Endothelial cell of umbilical vein (primary cell): ENCODE results near the gene SOX5. TPM values are rescaled to one million over a fixed set of nuclear protein-coding genes. Genes with fewer than 3 reads are reported as not detected.

ENCODE experiments used
- BruUV-seq: library from RNA; stranded (reverse); fragments of 400-500 nt; replicated peaks from 2 replicates; lab custom pipeline; 2021; lab: Mats Ljungman, UMichigan
- CTCF ChIA-PET: fragments of 300-600, 350-600 bp; sonication (Branson Sonifier 250); formaldehyde crosslinking; loops from one replicate; lab custom pipeline; 2021; ENCODE audit warnings: antibody characterized with exemption, inconsistent platforms; lab: Charles Lee
- POLR2A ChIA-PET: fragments of 300-600, 350-600 bp; sonication (Branson Sonifier 250); formaldehyde crosslinking; loops from one replicate; lab custom pipeline; 2021; ENCODE audit warnings: antibody characterized with exemption, inconsistent platforms; lab: Charles Lee
- DNase-seq: peaks from one replicate; pipeline ENCODE4 v3.0.0-alpha.2; 2011; ENCODE audit warnings: low read depth, low spot score
- FAIRE-seq: peaks from 2 replicates; lab custom pipeline; 2011; peaks lifted over from hg19 to GRCh38; lab: Jason Lieb, UNC
- H2AFZ ChIP-seq: 2 replicates; pipeline ENCODE4 v1.6.0; 2012; ENCODE audit warnings: low read depth, low read length, control low read depth, inconsistent platforms
- H3K27ac ChIP-seq: 2 replicates; pipeline ENCODE4 v1.5.1; 2011; ENCODE audit warnings: low read depth, mild to moderate bottlenecking, control low read depth, low read length, moderate library complexity; ENCODE audit not compliant: insufficient read depth
- H3K27me3 ChIP-seq, 2 experiments: 2 replicates each; pipeline versions ENCODE4 v1.6.0 to v1.6.1; 2011; ENCODE audit warnings: low read length in 2 of 2, mixed read lengths in 1 of 2; ENCODE audit not compliant: control insufficient read depth in 2 of 2, insufficient read depth in 2 of 2
- H3K36me3 ChIP-seq, 2 experiments: 2 replicates in 1 of 2; 3 replicates in 1 of 2; pipeline ENCODE4 v1.5.1; 2011; ENCODE audit warnings: low read length in 2 of 2, mild to moderate bottlenecking in 1 of 2, moderate library complexity in 1 of 2; ENCODE audit not compliant: control insufficient read depth in 2 of 2, insufficient read depth in 2 of 2; ENCODE audit errors: extremely low read depth in 1 of 2
- H3K4me1 ChIP-seq: 3 replicates; pipeline ENCODE4 v1.5.1; 2011; ENCODE audit warnings: mild to moderate bottlenecking, low read length; ENCODE audit not compliant: control insufficient read depth, insufficient read depth; ENCODE audit errors: extremely low read depth
- H3K4me2 ChIP-seq: 2 replicates; pipeline ENCODE4 v1.6.1; 2011; ENCODE audit warnings: low read length, control low read depth, mixed read lengths; ENCODE audit not compliant: insufficient read depth
- H3K4me3 ChIP-seq, 3 experiments: fragments of 200-600 bp in 1 of 3; sonication (generic), shearing (Covaris generic) in 1 of 3; replicated peaks in 1 of 3; 2 replicates each; pipeline ENCODE4 v1.5.1; 2011 to 2016; ENCODE audit warnings: control low read depth in 3 of 3, low read length in 3 of 3, mild to moderate bottlenecking in 2 of 3, inconsistent platforms in 1 of 3, low read depth in 1 of 3, moderate library complexity in 1 of 3; ENCODE audit not compliant: insufficient read depth in 1 of 3
- H3K79me2 ChIP-seq: 2 replicates; pipeline ENCODE4 v1.6.0; 2012; ENCODE audit warnings: low read length, inconsistent platforms; ENCODE audit not compliant: control insufficient read depth, insufficient read depth
- H3K9ac ChIP-seq: replicated peaks from 2 replicates; pipeline ENCODE3; 2011; ENCODE audit warnings: low read length, control low read depth; ENCODE audit not compliant: insufficient read depth; ENCODE audit errors: extremely low read depth
- H3K9me1 ChIP-seq: replicated peaks from 3 replicates; pipeline ENCODE4 v1.6.0; 2011; ENCODE audit warnings: mild to moderate bottlenecking, low read length; ENCODE audit not compliant: control insufficient read depth, insufficient read depth; ENCODE audit errors: extremely low read depth
- H3K9me3 ChIP-seq: replicated peaks from 2 replicates; pipeline ENCODE4 v1.5.1; 2012; ENCODE audit warnings: low read length, inconsistent platforms; ENCODE audit not compliant: control insufficient read depth, insufficient read depth
- H4K20me1 ChIP-seq: replicated peaks from 2 replicates; pipeline ENCODE3; 2011; ENCODE audit warnings: mild to moderate bottlenecking, low read length; ENCODE audit not compliant: control insufficient read depth, insufficient read depth; ENCODE audit errors: extremely low read depth
- EZH2 ChIP-seq: IDR thresholded peaks from 2 replicates; pipeline ENCODE4 v1.6.1; 2012; ENCODE audit warnings: borderline replicate concordance, low read depth, mild to moderate bottlenecking, moderate library complexity, low read length, inconsistent platforms; ENCODE audit not compliant: severe bottlenecking
- FOS ChIP-seq: IDR thresholded peaks from 2 replicates; pipeline ENCODE4 v1.6.1; 2011; ENCODE audit warnings: mild to moderate bottlenecking, low read length, moderate library complexity, borderline replicate concordance; ENCODE audit not compliant: insufficient read depth
- GATA2 ChIP-seq: IDR thresholded peaks from 2 replicates; pipeline ENCODE4 v1.7.0; 2011; ENCODE audit warnings: low read depth, mild to moderate bottlenecking, moderate library complexity, mixed read lengths, low read length; ENCODE audit not compliant: insufficient read length, insufficient read depth
- JUN ChIP-seq: IDR thresholded peaks from 2 replicates; pipeline ENCODE4 v1.6.1; 2011; ENCODE audit warnings: borderline replicate concordance, low read depth; ENCODE audit not compliant: insufficient read length, insufficient read depth
- MYC ChIP-seq: IDR thresholded peaks from one replicate; pipeline ENCODE4 v1.6.1; 2011; ENCODE audit warnings: mild to moderate bottlenecking, low read depth, low read length
- POLR2A ChIP-seq: IDR thresholded peaks from 2 replicates; pipeline ENCODE4 v1.6.1; 2012; ENCODE audit warnings: low read depth, mild to moderate bottlenecking, control low read depth, low read length
- POLR2AphosphoS5 ChIP-seq: IDR thresholded peaks from 2 replicates; pipeline ENCODE4 v1.6.1; 2012; ENCODE audit warnings: low read depth, mild to moderate bottlenecking, control low read depth, low read length, moderate library complexity; ENCODE audit not compliant: insufficient read depth
- dilution Hi-C: fragments of 300-500 bp; cut with MboI; formaldehyde crosslinking; loops from one replicate; pipeline ENCODE4 v1.15.0; 2019; ENCODE audit warnings: low sequenced_read_pairs; ENCODE audit not compliant: extremely low pct_ligation_motif_present
- intact Hi-C: fragments of 100-400 bp; cut with micrococcal nuclease; formaldehyde crosslinking; loops from one replicate; pipeline ENCODE4 v1.10.0; 2022
- polyA plus RNA-seq, 4 experiments: library from polyadenylated mRNA; depleted of rRNA in 3 of 4; stranded (reverse) in 3 of 4; unstranded in 1 of 4; fragments of >200 nt; gene quantifications; 2 replicates each; pipeline versions ENCODE4 v1.2.1 to v1.2.3, GENCODE V29; 2011 to 2012; ENCODE audit warnings: missing spikeins in 1 of 4
- total RNA-seq: library from RNA; stranded (reverse); gene quantifications from 2 replicates; pipeline ENCODE4 v1.2.3, GENCODE V29; 2021
- TF ChIP-seq, protein P1 (sequence below), 2 donors: IDR thresholded peaks; 1 replicate in 1 of 2; 2 replicates in 1 of 2; pipeline ENCODE4 v1.5.1; 2011; ENCODE audit warnings: low read length in 2 of 2, mild to moderate bottlenecking in 2 of 2, moderate library complexity in 2 of 2, control low read depth in 1 of 2, inconsistent platforms in 1 of 2, low read depth in 1 of 2; ENCODE audit not compliant: insufficient read depth in 1 of 2; ENCODE audit errors: extremely low read depth in 1 of 2
- TF ChIP-seq, protein P2 (sequence below): IDR thresholded peaks from 2 replicates; pipeline ENCODE4 v1.6.1; 2011; ENCODE audit not compliant: insufficient read depth, insufficient read length

The SOX5 gene
- total and polyA plus RNA-seq, 2 donors (not counting 3 experiments of a cell fraction or from before 2014, with no cell fraction given) = 0.63 to 3.5 TPM

DNA sequence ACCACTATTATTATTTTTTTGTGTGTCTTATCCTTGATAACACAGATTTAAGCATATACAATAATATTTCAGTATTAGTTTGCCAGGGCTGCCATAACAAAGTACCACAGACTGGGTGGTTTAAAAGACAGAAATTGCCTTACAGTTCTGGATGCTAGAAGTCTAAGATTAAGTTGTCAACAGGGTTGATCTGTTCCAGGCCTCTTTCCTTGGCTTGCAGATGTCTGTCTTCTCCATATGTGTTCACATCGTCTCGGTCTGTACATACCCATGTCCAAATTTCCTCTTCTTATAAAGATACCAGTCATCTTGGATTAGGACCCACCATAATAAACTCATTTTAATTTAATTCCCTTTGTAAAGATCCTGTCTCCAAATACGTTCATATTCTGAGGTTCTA lies 204.8 kb downstream of the SOX5 start:
- no TSS peak for BruUV-seq
- no peaks in the 10 kb centered on the region for H4K20me1 ChIP-seq
- TF ChIP-seq FOS (no peak), GATA2 (no peak), POLR2AphosphoS5 (no peak), MYC (no peak), EZH2 (no peak), JUN (no peak), POLR2A (no peak)
- TF ChIP-seq, protein P1, sequence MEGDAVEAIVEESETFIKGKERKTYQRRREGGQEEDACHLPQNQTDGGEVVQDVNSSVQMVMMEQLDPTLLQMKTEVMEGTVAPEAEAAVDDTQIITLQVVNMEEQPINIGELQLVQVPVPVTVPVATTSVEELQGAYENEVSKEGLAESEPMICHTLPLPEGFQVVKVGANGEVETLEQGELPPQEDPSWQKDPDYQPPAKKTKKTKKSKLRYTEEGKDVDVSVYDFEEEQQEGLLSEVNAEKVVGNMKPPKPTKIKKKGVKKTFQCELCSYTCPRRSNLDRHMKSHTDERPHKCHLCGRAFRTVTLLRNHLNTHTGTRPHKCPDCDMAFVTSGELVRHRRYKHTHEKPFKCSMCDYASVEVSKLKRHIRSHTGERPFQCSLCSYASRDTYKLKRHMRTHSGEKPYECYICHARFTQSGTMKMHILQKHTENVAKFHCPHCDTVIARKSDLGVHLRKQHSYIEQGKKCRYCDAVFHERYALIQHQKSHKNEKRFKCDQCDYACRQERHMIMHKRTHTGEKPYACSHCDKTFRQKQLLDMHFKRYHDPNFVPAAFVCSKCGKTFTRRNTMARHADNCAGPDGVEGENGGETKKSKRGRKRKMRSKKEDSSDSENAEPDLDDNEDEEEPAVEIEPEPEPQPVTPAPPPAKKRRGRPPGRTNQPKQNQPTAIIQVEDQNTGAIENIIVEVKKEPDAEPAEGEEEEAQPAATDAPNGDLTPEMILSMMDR (IDR thresholded peaks at IDR 0.05; ENCODE audit: extremely low read depth in 1 of 2, insufficient read depth in 1 of 2, low read depth in 1 of 2, low read length in 2 of 2) = no peak
- TF ChIP-seq, protein P2, sequence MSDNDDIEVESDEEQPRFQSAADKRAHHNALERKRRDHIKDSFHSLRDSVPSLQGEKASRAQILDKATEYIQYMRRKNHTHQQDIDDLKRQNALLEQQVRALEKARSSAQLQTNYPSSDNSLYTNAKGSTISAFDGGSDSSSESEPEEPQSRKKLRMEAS = no peak
- H3K27me3 ChIP-seq = no peaks in the 10 kb centered on the region
- H3K9ac ChIP-seq = no peak overlapping the region
- H3K9me3 ChIP-seq = no peaks in the 10 kb centered on the region
- no peak overlapping the region for H3K4me3 ChIP-seq
- intact Hi-C loops = no loop called here
- H3K4me1 ChIP-seq = no peaks in the 10 kb centered on the region
- no peaks in the 10 kb centered on the region for H3K9me1 ChIP-seq
- H3K4me2 ChIP-seq = no peak overlapping the region
- no peaks in the 10 kb centered on the region for H3K79me2 ChIP-seq
- dilution Hi-C loops = no loop called here
- POLR2A ChIA-PET = no interaction called here
- H3K36me3 ChIP-seq = no peaks in the 10 kb centered on the region
- DNase-seq (no peak), FAIRE-seq (no peak)
- CTCF ChIA-PET = no interaction called here
- H3K27ac ChIP-seq = no peak overlapping the region
- no peak overlapping the region for H2AFZ ChIP-seq
